LNCaP clone FGC (cell line): ENCODE data around the gene TNXB.
"Not testable (repeated sequence)": the region's sequence is repeated elsewhere in the genome, so short reads cannot be mapped to it uniquely, and the experiment has no call there.

ENCODE experiments used
- DNase-seq: peaks from one replicate; pipeline ENCODE4 v3.0.0-alpha.2; 2011; ENCODE audit warnings: low read depth
- H3K4me3 ChIP-seq: 2 replicates; pipeline ENCODE4 v1.5.1; 2011; ENCODE audit warnings: mild to moderate bottlenecking, low read depth, low read length, control low read depth
- CTCF ChIP-seq: IDR thresholded peaks from 2 replicates; pipeline ENCODE4 v1.5.1; 2012; ENCODE audit warnings: mild to moderate bottlenecking; ENCODE audit not compliant: control insufficient read depth, insufficient read depth; ENCODE audit errors: extremely low read depth

Gene TNXB

GRCh38 chr6:32046450-32047083, 62.6 kb downstream of the TNXB start:
- no peak overlapping the region for H3K4me3 ChIP-seq
- DNase-seq: no peak
- no peak for TF ChIP-seq CTCF

DNA sequence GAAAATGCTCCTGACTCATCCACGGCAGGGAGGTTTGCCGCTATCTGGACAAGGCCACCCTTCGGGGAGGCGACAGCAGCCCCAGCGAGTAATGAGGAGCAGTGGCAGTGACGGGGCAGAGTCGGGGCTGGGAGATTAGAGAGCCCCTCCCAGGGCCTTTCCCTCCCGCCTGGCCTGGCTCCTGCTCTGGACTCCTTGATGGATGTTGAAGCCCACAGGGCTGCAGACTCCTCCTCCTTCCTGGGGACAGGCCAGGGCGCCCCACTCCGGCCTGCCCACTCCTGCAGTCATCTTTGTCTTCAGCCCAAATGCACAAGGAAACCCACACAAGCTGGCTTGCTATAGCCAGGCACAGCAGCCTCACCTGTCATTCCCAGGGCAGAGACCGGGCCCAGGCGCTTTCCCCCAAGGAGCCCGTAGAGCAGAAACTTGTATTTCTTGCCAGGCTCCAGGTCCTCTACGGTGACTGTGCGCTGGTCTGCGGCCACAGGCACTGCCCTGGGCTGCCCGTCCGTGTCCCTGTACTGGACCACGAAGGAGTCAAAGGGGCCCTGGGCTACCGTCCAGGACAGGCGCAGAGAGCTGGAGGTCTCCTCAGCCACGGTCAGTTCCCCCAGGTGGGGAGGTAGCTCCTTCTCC, 63.2 kb downstream of the TNXB start:
- DNase-seq: no peak
- H3K4me3 ChIP-seq: no peak overlapping the region
- TF ChIP-seq CTCF: no peak

GRCh38 chr6:32044916-32045315, 64.2 kb downstream of the TNXB start:
- not testable (repeated sequence) for DNase-seq, H3K4me3 ChIP-seq

- not testable (repeated sequence) for H3K4me3 ChIP-seq, DNase-seq
These were observed 65.4 kb downstream of the TNXB start for GRCh38 chr6:32043589-32044380.

GRCh38 chr6:32042276-32042675, 66.9 kb downstream of the TNXB start:
- not testable (repeated sequence) for H3K4me3 ChIP-seq, DNase-seq

- not testable (repeated sequence) for H3K4me3 ChIP-seq, DNase-seq
These were observed 67.8 kb downstream of the TNXB start for GRCh38 chr6:32041385-32041784.

- H3K4me3 ChIP-seq, DNase-seq: not testable (repeated sequence)
These were observed 68.2 kb downstream of the TNXB start for GRCh38 chr6:32041050-32041321.

DNA sequence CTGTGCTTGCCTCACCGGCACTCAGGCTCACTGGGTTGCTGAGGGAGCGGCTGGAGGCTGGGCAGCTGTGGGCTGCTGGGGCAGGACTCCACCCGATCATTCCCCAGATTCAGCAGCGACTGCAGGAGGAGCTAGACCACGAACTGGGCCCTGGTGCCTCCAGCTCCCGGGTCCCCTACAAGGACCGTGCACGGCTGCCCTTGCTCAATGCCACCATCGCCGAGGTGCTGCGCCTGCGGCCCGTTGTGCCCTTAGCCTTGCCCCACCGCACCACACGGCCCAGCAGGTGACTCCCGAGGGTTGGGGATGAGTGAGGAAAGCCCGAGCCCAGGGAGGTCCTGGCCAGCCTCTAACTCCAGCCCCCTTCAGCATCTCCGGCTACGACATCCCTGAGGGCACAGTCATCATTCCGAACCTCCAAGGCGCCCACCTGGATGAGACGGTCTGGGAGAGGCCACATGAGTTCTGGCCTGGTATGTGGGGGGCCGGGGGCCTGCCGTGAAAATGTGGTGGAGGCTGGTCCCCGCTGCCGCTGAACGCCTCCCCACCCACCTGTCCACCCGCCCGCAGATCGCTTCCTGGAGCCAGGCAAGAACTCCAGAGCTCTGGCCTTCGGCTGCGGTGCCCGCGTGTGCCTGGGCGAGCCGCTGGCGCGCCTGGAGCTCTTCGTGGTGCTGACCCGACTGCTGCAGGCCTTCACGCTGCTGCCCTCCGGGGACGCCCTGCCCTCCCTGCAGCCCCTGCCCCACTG, 68.7 kb downstream of the TNXB start:
- H3K4me3 ChIP-seq, DNase-seq: not testable (repeated sequence)

DNA sequence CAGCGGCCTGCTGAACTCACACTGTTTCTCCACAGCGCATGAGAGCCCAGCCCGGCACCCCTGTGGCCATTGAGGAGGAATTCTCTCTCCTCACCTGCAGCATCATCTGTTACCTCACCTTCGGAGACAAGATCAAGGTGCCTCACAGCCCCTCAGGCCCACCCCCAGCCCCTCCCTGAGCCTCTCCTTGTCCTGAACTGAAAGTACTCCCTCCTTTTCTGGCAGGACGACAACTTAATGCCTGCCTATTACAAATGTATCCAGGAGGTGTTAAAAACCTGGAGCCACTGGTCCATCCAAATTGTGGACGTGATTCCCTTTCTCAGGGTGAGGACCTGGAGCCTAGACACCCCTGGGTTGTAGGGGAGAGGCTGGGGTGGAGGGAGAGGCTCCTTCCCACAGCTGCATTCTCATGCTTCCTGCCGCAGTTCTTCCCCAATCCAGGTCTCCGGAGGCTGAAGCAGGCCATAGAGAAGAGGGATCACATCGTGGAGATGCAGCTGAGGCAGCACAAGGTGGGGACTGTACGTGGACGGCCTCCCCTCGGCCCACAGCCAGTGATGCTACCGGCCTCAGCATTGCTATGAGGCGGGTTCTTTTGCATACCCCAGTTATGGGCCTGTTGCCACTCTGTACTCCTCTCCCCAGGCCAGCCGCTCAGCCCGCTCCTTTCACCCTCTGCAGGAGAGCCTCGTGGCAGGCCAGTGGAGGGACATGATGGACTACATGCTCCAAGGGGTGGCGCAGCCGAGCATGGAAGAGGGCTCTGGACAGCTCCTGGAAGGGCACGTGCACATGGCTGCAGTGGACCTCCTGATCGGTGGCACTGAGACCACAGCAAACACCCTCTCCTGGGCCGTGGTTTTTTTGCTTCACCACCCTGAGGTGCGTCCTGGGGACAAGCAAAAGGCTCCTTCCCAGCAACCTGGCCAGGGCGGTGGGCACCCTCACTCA, 69.5 kb downstream of the TNXB start:
- not testable (repeated sequence) for DNase-seq, H3K4me3 ChIP-seq

DNA sequence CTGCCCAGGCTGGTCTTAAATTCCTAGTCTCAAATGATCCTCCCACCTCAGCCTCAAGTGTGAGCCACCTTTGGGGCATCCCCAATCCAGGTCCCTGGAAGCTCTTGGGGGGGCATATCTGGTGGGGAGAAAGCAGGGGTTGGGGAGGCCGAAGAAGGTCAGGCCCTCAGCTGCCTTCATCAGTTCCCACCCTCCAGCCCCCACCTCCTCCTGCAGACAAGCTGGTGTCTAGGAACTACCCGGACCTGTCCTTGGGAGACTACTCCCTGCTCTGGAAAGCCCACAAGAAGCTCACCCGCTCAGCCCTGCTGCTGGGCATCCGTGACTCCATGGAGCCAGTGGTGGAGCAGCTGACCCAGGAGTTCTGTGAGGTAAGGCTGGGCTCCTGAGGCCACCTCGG, 70.3 kb downstream of the TNXB start:
- not testable (repeated sequence) for H3K4me3 ChIP-seq, DNase-seq

GRCh38 chr6:32037598-32038524, 71.3 kb downstream of the TNXB start, which contains the start of gene CYP21A2:
CYP21A2 (plus strand) TSS chr6:32038415; CDS start chr6:32038423, 8 bp downstream.
- not testable (repeated sequence) for DNase-seq, H3K4me3 ChIP-seq

- not testable (repeated sequence) for DNase-seq, H3K4me3 ChIP-seq
These were observed 72.0 kb downstream of the TNXB start for GRCh38 chr6:32037136-32037535.

- not testable (repeated sequence) for H3K4me3 ChIP-seq, DNase-seq
These were observed 73.7 kb downstream of the TNXB start for GRCh38 chr6:32035283-32036013.

DNA sequence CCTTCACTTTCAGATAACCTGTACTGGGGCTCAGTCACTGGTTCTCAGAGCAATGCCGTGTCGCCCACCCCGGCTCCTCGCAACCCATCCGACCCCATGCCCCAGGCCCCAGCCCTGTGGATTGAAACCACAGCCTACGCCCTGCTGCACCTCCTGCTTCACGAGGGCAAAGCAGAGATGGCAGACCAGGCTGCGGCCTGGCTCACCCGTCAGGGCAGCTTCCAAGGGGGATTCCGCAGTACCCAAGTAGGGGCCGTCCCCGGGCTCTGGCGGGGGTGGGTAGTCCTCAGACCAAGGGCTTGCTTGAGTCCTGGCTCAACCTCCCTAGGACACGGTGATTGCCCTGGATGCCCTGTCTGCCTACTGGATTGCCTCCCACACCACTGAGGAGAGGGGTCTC, 79.6 kb downstream of the TNXB start:
- DNase-seq, H3K4me3 ChIP-seq: not testable (repeated sequence)
